ENCODE measurements around the gene GNS.

GRCh38 chr12:64675795-64676194 lies 83.4 kb downstream of the GNS start:
- no peak for TF ChIP-seq POLR2A (IDR thresholded peaks at IDR 0.05)
- no peak for TF ChIP-seq CTCF (IDR thresholded peaks at IDR 0.05 in 4 of 5, conservative IDR thresholded peaks at IDR 0.05 in 1 of 5)
